TTC549 (cell line): ENCODE measurements around the gene CEND1.
"Not testable (repeated sequence)": the region's sequence is repeated elsewhere in the genome, so short reads cannot be mapped to it uniquely, and the experiment has no call there.

Experiments used
- FAIRE-seq: peaks from 2 replicates; lab custom pipeline; 2012; peaks lifted over from hg19 to GRCh38; lab: Jason Lieb, UNC

CEND1 gene

DNA sequence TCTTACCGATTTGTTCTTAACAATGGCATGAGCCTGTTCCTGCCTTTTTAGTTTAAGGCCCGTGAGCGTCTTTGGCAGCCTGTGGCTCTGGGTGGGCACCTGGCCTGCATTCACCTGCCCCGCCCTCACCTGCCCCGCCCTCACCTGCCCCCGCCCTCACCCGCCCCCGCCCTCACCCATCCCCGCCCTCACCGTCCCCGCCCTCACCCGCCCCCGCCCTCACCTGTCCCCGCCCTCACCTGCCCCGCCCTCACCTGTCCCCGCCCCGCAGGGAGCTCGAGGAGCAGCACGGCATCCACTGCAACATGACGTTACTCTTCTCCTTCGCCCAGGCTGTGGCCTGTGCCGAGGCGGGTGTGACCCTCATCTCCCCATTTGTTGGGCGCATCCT is 26.8 kb downstream of the CEND1 start:
- no peak for FAIRE-seq

DNA sequence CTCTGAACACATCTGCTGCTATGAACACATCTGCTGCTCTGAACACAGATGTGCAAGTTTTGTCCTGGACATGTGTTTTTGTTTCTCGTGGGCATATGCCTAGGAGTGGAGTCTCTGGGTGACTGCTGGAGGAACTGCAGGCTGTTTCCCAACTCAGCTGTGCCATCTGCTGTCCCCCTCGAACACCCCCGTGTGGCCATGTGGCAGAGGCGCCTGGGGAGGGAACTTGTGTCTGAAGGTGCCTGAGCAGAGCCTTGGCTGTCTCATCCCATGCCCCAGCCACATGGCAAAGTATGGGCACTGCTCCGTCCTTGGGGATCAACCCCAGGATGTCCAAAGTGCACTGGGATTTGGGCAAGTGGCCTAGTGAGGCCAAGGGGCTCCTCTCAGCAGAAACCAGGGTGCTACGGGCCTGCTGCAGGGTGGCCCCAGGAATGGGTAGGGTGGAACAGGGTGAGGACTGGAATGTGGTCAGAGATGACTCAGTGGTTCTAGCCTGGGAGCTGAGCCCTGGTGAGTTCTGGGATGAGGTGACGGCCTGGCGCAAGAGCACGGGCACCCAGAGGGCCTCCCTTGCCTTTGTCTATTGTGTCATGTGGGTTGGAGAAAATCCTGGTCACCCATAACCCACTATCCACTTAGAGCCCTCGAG is 27.3 kb downstream of the CEND1 start:
- no peak for FAIRE-seq

DNA sequence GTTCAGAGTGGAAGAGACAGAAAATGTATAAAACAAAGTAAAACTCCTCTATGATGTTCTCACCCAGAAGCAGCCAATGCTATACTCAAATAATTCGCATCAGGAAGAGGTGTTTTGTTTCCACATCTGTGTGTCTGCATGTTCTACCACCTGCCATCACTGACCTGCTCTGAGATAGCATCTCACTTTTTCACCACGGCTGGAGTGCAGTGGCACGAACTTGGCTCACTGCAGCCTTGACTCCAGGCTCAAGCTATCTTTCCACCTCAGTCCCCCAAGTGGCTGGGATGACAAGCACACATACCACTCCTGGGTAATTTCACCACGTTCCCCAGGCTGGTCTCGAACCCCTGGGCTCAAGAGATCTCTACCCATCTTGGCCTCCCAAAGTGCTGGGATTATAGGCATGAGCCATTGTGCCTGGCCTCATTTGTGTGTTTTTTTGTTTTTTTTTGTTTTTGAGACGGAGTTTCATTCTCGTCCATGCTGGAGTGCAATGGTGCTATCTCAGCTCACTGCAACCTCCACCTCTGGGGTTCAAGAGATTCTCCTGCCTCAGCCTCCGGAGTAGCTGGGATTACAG is 28.3 kb downstream of the CEND1 start:
- no peak for FAIRE-seq

DNA sequence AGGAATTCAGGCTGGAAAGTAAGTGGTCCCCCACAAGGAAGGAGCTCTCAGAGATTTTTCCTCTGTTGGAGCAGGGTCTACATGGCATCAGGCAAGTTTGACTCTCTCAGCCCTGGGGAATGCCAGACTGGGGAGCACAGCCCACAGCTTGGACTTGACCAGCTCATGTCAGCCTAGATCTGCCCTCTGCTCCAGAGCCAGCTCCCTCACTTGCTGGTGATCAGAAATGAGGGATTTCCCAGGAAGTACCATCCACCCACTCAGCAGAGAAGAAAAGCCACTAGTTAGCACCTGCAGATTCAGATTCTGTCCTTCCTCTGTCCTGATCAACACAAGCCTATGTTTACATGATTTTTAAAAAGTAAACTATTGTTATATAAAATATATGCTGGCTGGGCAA is 29.7 kb downstream of the CEND1 start:
- no peak for FAIRE-seq

DNA sequence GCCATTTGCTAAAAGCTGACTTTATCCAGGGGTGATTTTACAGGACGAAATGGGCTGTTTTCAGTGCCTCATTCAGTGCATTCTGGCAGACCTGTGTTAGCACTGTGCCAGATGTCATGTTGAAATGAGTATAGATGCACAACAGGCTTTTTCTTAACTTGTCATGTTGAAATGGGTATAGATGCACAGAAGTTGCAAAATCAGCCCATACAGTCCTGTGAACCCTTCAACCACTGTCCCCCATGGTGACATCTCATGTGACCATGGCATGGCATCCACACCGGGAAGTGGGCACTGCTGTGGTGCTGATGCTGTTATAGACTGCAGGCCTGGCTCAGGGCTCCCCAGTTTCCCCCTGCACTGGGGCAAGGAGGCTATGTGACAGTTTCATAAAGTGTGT is 40.2 kb downstream of the CEND1 start:
- no peak for FAIRE-seq

DNA sequence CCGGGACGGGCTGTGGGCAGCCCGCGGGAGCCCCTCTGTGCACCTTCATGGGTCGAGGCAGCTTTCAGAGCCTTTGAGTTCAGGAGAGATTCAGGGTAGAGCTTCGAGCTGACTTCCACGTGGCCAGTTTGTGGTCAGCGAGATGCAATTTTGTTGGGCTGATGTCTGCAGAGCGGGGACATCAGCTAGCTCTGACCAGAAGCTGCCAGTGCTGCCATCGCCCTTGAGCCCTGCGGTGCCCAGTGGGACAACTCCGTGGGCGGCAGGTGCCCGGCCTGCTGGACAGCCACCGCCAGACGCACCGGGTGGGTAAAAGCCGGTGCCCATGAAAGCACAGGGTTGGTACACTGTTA is 41.9 kb downstream of the CEND1 start:
- FAIRE-seq, result no peak

DNA sequence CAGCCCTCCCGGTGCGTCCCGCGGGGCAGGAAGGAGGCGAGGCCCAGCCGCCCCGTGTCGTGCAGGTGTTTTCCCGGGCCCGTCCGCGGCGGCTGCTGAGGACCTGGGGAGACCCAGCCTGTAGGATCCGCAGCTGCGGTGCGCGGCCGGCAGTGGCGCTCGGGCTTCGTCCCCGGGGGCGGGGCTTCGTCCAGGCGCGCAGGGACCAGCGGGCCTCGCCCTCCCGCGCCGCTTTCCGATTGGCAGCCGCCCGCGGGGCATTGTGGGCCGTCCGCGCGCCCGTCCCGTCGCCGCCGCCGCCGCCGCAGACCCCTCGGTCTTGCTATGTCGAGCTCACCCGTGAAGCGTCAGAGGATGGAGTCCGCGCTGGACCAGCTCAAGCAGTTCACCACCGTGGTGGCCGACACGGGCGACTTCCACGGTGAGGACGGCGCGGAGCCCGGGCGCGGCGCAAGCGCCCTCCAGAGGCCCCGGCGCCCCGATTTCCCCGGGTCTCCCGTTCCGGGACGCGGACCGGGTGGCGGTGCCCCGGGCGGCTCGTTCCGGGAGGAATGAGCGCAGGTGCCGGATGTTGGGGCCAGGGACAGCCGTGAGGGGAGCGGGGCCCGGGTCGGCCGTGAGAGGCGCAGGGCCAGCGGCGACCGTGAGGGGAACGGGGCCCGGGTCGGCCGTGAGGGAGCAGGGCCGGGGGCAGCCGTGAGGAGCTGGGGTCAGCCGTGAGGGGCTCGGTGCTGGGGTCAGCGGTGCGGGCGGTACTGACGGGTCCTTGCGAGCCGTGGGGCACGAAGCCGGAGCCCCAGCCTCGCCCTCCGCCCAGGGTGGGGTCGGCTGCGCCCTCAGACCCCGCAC is 42.5 kb downstream of the CEND1 start, which contains the start of gene TALDO1:
Gene TALDO1 (plus strand): TSS at position 307 of the 849 bp plus-strand sequence. CDS start 18 bp downstream, at position 325.
- FAIRE-seq, result no peak

DNA sequence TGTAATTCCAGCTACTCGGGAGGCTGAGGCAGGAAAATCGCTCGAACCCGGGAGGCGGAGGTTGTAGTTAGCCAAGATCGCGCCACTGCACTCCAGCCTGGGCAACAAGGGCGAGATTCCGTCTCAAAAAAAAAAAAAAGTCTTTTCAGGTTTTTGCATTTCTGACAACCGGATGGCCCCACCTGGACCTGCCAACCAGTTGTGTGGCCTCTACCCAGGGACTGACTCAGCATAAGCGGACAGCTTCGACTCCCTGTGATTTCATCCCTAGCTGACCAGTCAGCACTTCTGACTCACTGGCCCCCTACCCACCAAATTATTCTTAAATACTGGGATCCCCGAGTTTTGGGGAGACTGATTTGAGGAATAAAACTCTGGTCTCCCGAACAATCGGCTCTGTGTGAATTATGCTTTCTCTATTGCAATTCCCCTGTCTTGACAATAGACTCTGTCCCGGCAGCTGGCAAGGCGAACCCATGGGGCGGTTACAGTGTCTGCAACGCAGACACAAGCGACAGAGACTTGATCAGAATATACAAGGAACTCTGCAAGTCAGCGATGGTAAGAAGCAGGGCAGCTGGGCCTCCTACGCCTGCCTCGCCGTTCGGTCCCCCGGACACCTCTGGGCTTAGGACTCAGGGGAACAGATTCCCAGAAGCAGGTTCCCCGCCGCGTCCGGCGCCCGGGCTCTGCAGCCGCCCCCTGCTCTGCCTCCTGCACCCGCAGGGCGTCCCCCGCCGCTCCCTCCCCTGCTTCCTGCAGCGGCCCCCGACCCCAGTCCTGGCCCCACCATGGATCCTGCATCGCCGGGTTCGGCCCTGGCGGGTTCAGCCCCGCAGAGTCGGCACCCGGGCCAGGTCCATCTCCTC is 43.4 kb downstream of the CEND1 start:
- FAIRE-seq, result no peak

DNA sequence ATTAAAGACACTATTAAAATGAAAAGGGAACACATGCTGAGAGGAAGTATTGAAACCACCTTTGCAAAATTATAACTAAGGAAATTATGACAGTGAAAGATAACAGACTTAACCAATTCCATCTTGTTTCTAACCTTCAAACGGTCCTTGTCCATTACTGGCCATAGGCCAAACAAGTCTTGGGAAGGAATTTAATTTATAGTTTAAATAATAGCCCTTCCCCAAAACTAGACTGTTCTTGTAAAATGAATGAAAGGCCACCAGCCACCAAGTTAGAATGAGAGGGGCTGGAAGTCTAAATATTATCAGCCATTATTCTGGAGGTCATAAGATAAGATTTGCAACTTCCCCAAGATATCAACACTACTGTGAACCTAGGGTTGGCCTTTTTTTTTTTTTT is 44.5 kb downstream of the CEND1 start:
- FAIRE-seq, result no peak

DNA sequence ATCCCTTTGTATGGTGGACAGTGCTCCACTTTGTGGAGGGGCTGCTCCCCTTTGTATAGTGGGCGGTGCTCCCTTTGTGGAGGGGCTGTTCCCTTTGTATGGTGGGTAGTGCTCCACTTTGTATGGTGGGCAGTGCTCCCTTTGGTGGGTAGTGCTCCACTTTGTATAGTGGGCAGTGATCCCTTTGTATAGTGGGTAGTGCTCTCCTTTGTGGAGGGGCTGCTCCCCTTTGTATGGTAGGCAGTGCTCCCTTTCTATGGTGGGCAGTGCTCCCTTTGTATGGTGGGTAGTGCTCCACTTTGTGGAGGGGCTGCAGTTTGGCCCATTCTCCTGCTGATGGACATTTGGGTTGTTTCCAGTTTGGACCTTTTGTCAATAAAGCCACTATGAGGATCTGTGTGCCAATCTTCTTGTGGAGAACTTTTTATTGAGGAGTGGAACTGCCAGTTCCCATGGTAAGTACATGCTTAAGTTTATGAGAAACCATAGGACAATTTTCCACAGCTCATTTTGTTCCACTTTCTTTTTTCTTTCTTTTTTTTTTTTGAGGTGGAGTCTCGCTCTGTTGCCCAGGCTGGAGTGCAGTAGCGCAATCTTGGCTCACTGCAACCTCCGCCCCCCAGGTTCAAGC is 47.2 kb downstream of the CEND1 start:
- FAIRE-seq, result no peak

DNA sequence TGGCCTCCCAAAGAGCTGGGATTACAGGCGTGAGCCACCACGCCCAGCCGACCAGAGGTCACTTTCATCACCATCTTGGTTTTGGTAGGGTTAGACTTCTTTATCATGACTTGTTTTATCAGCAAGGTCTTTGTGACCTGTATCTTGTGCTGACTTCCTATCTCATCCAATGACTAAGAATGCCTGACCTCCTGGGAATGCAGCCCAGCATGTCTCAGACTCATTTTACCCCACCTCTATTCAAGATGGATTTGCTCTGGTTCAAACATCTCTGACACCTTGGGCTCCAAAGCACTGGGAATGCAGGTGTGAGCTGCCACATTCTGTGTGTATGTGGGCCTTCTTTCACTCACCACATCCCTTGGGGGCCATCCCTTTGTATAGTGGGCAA is 47.7 kb downstream of the CEND1 start:
- no peak for FAIRE-seq

DNA sequence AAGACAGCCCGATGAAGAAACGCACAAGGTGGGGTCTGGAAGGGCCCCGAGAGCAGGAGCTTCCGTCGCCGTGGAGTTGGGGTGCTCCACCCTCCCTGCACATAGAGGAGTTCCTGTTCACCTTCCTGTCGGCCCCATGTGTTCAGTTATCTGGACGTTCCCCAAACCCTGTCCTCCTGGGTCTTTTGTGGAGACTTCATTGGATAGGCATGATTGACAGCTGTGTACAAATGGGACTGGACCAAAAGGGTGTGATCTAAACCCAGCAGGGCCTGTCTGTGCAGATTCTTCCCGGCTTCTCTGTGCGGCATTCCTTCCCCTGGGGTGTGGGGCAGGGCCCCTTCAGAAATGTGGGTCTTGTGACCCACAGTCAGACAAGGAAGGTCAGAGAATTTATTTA is 52.0 kb downstream of the CEND1 start:
- not testable (repeated sequence) for FAIRE-seq

DNA sequence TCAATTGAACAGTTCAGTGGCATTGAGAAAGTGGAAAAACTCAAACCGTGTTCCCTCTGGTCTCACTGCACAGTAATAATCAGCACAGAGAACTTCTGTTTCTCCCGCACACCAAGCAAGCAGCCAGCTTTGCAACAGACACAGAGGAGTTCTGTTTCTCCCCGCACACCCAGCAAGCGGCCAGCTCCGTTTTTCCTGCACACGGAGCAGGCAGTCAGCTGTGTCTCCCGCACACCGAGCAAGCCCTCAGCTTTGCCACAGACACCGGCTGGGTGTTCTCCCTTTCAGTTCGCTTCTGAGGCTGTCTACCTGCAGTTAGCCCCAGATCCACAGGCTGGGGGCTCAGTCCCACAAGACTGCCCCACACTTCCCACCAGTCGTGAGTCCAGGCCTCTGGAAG is 52.5 kb downstream of the CEND1 start:
- FAIRE-seq, result no peak
